ENCODE results near the gene CEP120. TPM values are rescaled to one million over a fixed set of nuclear protein-coding genes. Genes with fewer than 3 reads are reported as not detected.

Gene CEP120
- total RNA-seq, 4 donors from 2014 or later: 3.9 to 7.8 (median 7.6) TPM

GRCh38 chr5:123297198-123297831 is 125.9 kb downstream of the CEP120 start:
- Histone ChIP-seq H3K27me3 (no peaks in the 10 kb centered on the region), H3K4me1 (no peaks in the 10 kb centered on the region), H3K4me3 (no peak overlapping the region), H3K9me3 (no peaks in the 10 kb centered on the region), H3K27ac (no peak overlapping the region), H3K36me3 (no peaks in the 10 kb centered on the region)
- in situ Hi-C loops (cut with MboI; ENCODE audit: low sequenced_read_pairs in 4 of 4) (no loop called here), intact Hi-C loops (cut with DNase I; ENCODE audit: low total_unique reads) (no loop called here)
- ATAC-seq (no peak), DNase-seq (no peak)
- TF ChIP-seq CTCF (IDR thresholded peaks at IDR 0.05 in 4 of 5, conservative IDR thresholded peaks at IDR 0.05 in 1 of 5): no peak
- TF ChIP-seq POLR2A (IDR thresholded peaks at IDR 0.05): no peak

Other genes with a start within 250 kb of the CEP120 start
- 10 to 100 TPM; 14.6 to 23.2 (median 21.5) TPM for gene CSNK1G3, start 88.8 kb upstream of the CEP120 start, total RNA-seq

Measured in gastrocnemius medialis (tissue), 4 donors.